SK-N-SH treated with all-trans-retinoic acid at 6 μM for 48 hours (cell line): ENCODE data around the gene THEMIS.

Experiments used
- ATAC-seq: fragments of 200-7000 bp; cut with Tn5 transposase; 3 replicates; pipeline ENCODE4 v1.9.1; 2020; ENCODE audit warnings: mild to moderate bottlenecking, moderate library complexity
- ARNTL ChIP-seq: fragments of 450-650 bp; formaldehyde crosslinking; IDR thresholded peaks from 2 replicates; pipeline ENCODE4 v1.5.0; 2020; ENCODE audit warnings: low read depth, mild to moderate bottlenecking, moderate library complexity, borderline replicate concordance
- BACH2 ChIP-seq: fragments of 250-450 bp; sonication (Bioruptor Pico); IDR thresholded peaks from 2 replicates; pipeline ENCODE4 v1.9.0; 2021; ENCODE audit warnings: mild to moderate bottlenecking, borderline replicate concordance
- CSDC2 ChIP-seq: fragments of 250-450 bp; sonication (Bioruptor Pico); IDR thresholded peaks from 2 replicates; pipeline ENCODE4 v1.5.0; 2020; ENCODE audit warnings: mild to moderate bottlenecking, moderate library complexity
- ESRRG ChIP-seq: fragments of 250-450 bp; sonication (Bioruptor Pico); IDR thresholded peaks from 2 replicates; pipeline ENCODE4 v1.6.1; 2021; ENCODE audit warnings: mild to moderate bottlenecking
- GLIS3 ChIP-seq: fragments of 250-450 bp; sonication (Bioruptor Pico); IDR thresholded peaks from 2 replicates; pipeline ENCODE4 v1.5.0; 2020; ENCODE audit warnings: mild to moderate bottlenecking, moderate library complexity
- ISL1 ChIP-seq: fragments of 250-450 bp; sonication (Bioruptor Pico); IDR thresholded peaks from 2 replicates; pipeline ENCODE4 v2.1.2; 2022; ENCODE audit warnings: mild to moderate bottlenecking, moderate library complexity
- OSR1 ChIP-seq: fragments of 250-450 bp; sonication (Bioruptor Pico); IDR thresholded peaks from 2 replicates; pipeline ENCODE4 v1.8.0; 2022; ENCODE audit warnings: moderate library complexity, mild to moderate bottlenecking, inconsistent platforms
- PPARA ChIP-seq: fragments of 250-450 bp; sonication (Bioruptor Pico); IDR thresholded peaks from 2 replicates; pipeline ENCODE4 v1.5.0; 2020; ENCODE audit warnings: mild to moderate bottlenecking, borderline replicate concordance
- RARB ChIP-seq: fragments of 250-450 bp; sonication (Bioruptor Pico); IDR thresholded peaks from 2 replicates; pipeline ENCODE4 v1.8.0; 2021; ENCODE audit warnings: mild to moderate bottlenecking, moderate library complexity
- SNAI2 ChIP-seq: fragments of 250-450 bp; sonication (Bioruptor Pico); IDR thresholded peaks from 2 replicates; pipeline ENCODE4 v1.5.0; 2020; ENCODE audit warnings: mild to moderate bottlenecking, moderate library complexity
- TCF4 ChIP-seq: fragments of 250-450 bp; sonication (Bioruptor Pico); IDR thresholded peaks from 2 replicates; pipeline ENCODE4 v1.8.0; 2021; ENCODE audit warnings: mild to moderate bottlenecking, moderate library complexity, borderline replicate concordance
- TOX ChIP-seq: fragments of 250-450 bp; sonication (Bioruptor Pico); IDR thresholded peaks from 2 replicates; pipeline ENCODE4 v1.8.0; 2021; ENCODE audit warnings: mild to moderate bottlenecking, moderate library complexity, borderline replicate concordance
- ZC3H10 ChIP-seq: fragments of 250-450 bp; sonication (Bioruptor Pico); IDR thresholded peaks from 2 replicates; pipeline ENCODE4 v1.5.1; 2021; ENCODE audit warnings: mild to moderate bottlenecking, moderate library complexity
- ZFP3 ChIP-seq: fragments of 250-450 bp; sonication (Bioruptor Pico); IDR thresholded peaks from 2 replicates; pipeline ENCODE4 v1.5.0; 2020; ENCODE audit warnings: mild to moderate bottlenecking, moderate library complexity
- ZFP30 ChIP-seq: fragments of 450-650 bp; formaldehyde crosslinking; IDR thresholded peaks from 2 replicates; pipeline ENCODE4 v1.5.0; 2022; ENCODE audit warnings: mild to moderate bottlenecking, moderate library complexity
- ZNF565 ChIP-seq: fragments of 450-650 bp; formaldehyde crosslinking; conservative IDR thresholded peaks from 2 replicates; pipeline ENCODE4 v1.5.0; 2020; ENCODE audit warnings: low read depth, mild to moderate bottlenecking, moderate library complexity
- ZNF70 ChIP-seq: fragments of 450-650 bp; formaldehyde crosslinking; IDR thresholded peaks from 2 replicates; pipeline ENCODE4 v1.5.0; 2020; ENCODE audit warnings: mild to moderate bottlenecking, moderate library complexity
- ZNF8 ChIP-seq: fragments of 450-650 bp; formaldehyde crosslinking; IDR thresholded peaks from 2 replicates; pipeline ENCODE4 v1.5.0; 2020; ENCODE audit warnings: mild to moderate bottlenecking, moderate library complexity
- TF ChIP-seq, protein P1 (sequence below): fragments of 250-450 bp; sonication (Bioruptor Pico); IDR thresholded peaks from 2 replicates; pipeline ENCODE4 v1.5.1; 2021; ENCODE audit warnings: mild to moderate bottlenecking, moderate library complexity
- TF ChIP-seq, protein P2 (sequence below): fragments of 250-450 bp; sonication (Bioruptor Pico); IDR thresholded peaks from 2 replicates; pipeline ENCODE4 v1.8.0; 2020; ENCODE audit warnings: mild to moderate bottlenecking, moderate library complexity, borderline replicate concordance
- TF ChIP-seq, protein P3 (sequence below): fragments of 250-450 bp; sonication (Bioruptor Pico); IDR thresholded peaks from 2 replicates; pipeline ENCODE4 v1.5.0; 2020; ENCODE audit warnings: mild to moderate bottlenecking, moderate library complexity
- TF ChIP-seq, protein P4 (sequence below): fragments of 250-450 bp; sonication (Bioruptor Pico); IDR thresholded peaks from 2 replicates; pipeline ENCODE4 v1.8.0; 2021; ENCODE audit warnings: low read depth, mild to moderate bottlenecking, moderate library complexity, borderline replicate concordance
- TF ChIP-seq, protein P5 (sequence below): fragments of 250-450 bp; sonication (Bioruptor Pico); IDR thresholded peaks from 2 replicates; pipeline ENCODE4 v1.5.1; 2020; ENCODE audit warnings: low read depth, mild to moderate bottlenecking, moderate library complexity

THEMIS gene

GRCh38 chr6:127894051-127894450, 6.8 kb downstream of the THEMIS start (continued):
- TF ChIP-seq TOX (CRISPR knock-in tag) (no peak), RARB (no peak), ZNF70 (CRISPR knock-in tag) (no peak), ISL1 (CRISPR knock-in tag) (no peak)
- TF ChIP-seq, protein P1, sequence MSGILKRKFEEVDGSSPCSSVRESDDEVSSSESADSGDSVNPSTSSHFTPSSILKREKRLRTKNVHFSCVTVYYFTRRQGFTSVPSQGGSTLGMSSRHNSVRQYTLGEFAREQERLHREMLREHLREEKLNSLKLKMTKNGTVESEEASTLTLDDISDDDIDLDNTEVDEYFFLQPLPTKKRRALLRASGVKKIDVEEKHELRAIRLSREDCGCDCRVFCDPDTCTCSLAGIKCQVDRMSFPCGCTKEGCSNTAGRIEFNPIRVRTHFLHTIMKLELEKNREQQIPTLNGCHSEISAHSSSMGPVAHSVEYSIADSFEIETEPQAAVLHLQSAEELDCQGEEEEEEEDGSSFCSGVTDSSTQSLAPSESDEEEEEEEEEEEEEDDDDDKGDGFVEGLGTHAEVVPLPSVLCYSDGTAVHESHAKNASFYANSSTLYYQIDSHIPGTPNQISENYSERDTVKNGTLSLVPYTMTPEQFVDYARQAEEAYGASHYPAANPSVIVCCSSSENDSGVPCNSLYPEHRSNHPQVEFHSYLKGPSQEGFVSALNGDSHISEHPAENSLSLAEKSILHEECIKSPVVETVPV: no peak

- no peak for ATAC-seq
- no peak for TF ChIP-seq ZNF565 (CRISPR knock-in tag)
- TF ChIP-seq, protein P2, sequence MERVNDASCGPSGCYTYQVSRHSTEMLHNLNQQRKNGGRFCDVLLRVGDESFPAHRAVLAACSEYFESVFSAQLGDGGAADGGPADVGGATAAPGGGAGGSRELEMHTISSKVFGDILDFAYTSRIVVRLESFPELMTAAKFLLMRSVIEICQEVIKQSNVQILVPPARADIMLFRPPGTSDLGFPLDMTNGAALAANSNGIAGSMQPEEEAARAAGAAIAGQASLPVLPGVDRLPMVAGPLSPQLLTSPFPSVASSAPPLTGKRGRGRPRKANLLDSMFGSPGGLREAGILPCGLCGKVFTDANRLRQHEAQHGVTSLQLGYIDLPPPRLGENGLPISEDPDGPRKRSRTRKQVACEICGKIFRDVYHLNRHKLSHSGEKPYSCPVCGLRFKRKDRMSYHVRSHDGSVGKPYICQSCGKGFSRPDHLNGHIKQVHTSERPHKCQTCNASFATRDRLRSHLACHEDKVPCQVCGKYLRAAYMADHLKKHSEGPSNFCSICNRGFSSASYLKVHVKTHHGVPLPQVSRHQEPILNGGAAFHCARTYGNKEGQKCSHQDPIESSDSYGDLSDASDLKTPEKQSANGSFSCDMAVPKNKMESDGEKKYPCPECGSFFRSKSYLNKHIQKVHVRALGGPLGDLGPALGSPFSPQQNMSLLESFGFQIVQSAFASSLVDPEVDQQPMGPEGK (CRISPR knock-in tag): no peak
- no peak for TF ChIP-seq GLIS3
- TF ChIP-seq, protein P3, sequence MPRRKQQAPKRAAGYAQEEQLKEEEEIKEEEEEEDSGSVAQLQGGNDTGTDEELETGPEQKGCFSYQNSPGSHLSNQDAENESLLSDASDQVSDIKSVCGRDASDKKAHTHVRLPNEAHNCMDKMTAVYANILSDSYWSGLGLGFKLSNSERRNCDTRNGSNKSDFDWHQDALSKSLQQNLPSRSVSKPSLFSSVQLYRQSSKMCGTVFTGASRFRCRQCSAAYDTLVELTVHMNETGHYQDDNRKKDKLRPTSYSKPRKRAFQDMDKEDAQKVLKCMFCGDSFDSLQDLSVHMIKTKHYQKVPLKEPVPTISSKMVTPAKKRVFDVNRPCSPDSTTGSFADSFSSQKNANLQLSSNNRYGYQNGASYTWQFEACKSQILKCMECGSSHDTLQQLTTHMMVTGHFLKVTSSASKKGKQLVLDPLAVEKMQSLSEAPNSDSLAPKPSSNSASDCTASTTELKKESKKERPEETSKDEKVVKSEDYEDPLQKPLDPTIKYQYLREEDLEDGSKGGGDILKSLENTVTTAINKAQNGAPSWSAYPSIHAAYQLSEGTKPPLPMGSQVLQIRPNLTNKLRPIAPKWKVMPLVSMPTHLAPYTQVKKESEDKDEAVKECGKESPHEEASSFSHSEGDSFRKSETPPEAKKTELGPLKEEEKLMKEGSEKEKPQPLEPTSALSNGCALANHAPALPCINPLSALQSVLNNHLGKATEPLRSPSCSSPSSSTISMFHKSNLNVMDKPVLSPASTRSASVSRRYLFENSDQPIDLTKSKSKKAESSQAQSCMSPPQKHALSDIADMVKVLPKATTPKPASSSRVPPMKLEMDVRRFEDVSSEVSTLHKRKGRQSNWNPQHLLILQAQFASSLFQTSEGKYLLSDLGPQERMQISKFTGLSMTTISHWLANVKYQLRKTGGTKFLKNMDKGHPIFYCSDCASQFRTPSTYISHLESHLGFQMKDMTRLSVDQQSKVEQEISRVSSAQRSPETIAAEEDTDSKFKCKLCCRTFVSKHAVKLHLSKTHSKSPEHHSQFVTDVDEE (CRISPR knock-in tag): no peak
- no peak for TF ChIP-seq SNAI2
- no peak for TF ChIP-seq ARNTL (CRISPR knock-in tag)
- TF ChIP-seq TCF4 (CRISPR knock-in tag): no peak
- TF ChIP-seq PPARA (CRISPR knock-in tag): no peak
- no peak for TF ChIP-seq ZNF8 (CRISPR knock-in tag)
- TF ChIP-seq CSDC2: no peak
- no peak for TF ChIP-seq ZFP30 (CRISPR knock-in tag)
- no peak for TF ChIP-seq ESRRG (CRISPR knock-in tag)
- TF ChIP-seq ZFP3 (CRISPR knock-in tag): no peak
- no peak for TF ChIP-seq OSR1 (CRISPR knock-in tag)
- no peak for TF ChIP-seq ZC3H10 (CRISPR knock-in tag)
- TF ChIP-seq BACH2 (CRISPR knock-in tag): no peak
- TF ChIP-seq, protein P4, sequence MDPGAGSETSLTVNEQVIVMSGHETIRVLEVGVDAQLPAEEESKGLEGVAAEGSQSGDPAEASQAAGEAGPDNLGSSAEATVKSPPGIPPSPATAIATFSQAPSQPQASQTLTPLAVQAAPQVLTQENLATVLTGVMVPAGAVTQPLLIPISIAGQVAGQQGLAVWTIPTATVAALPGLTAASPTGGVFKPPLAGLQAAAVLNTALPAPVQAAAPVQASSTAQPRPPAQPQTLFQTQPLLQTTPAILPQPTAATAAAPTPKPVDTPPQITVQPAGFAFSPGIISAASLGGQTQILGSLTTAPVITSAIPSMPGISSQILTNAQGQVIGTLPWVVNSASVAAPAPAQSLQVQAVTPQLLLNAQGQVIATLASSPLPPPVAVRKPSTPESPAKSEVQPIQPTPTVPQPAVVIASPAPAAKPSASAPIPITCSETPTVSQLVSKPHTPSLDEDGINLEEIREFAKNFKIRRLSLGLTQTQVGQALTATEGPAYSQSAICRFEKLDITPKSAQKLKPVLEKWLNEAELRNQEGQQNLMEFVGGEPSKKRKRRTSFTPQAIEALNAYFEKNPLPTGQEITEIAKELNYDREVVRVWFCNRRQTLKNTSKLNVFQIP: no peak
- TF ChIP-seq, protein P1: no peak
- TF ChIP-seq, protein P5, sequence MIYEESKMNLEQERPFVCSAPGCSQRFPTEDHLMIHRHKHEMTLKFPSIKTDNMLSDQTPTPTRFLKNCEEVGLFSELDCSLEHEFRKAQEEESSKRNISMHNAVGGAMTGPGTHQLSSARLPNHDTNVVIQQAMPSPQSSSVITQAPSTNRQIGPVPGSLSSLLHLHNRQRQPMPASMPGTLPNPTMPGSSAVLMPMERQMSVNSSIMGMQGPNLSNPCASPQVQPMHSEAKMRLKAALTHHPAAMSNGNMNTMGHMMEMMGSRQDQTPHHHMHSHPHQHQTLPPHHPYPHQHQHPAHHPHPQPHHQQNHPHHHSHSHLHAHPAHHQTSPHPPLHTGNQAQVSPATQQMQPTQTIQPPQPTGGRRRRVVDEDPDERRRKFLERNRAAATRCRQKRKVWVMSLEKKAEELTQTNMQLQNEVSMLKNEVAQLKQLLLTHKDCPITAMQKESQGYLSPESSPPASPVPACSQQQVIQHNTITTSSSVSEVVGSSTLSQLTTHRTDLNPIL (CRISPR knock-in tag): no peak
- TF ChIP-seq, all 23 proteins: peak for 0
These were observed 7.3 kb downstream of the THEMIS start for GRCh38 chr6:127893541-127893940.
